Activated naive CD8-positive, alpha-beta T cell treated with anti-CD3 and anti-CD28 coated beads for 36 hours (primary cell): ENCODE results near the gene TRA2A. TPM values are rescaled to one million over a fixed set of nuclear protein-coding genes. Genes with fewer than 3 reads are reported as not detected.
A peak's percentile ranks its signal among the peaks of the same experiment; 100 is the strongest.

ENCODE experiments used
- DNase-seq: peaks from one replicate; pipeline ENCODE4 v3.0.0; 2021
- H3K27ac Mint-ChIP-seq: one replicate; pipeline ENCODE4 v1.8.0; 2022; ENCODE audit warnings: mild to moderate bottlenecking, moderate library complexity, mixed read lengths
- H3K27me3 Mint-ChIP-seq: one replicate; pipeline ENCODE4 v1.8.0; 2022; ENCODE audit warnings: mild to moderate bottlenecking, mixed read lengths
- H3K36me3 Mint-ChIP-seq: one replicate; pipeline ENCODE4 v1.8.0; 2021; ENCODE audit warnings: mild to moderate bottlenecking, mixed read lengths
- H3K4me1 Mint-ChIP-seq: one replicate; pipeline ENCODE4 v1.8.0; 2021; ENCODE audit warnings: mixed read lengths
- H3K4me3 Mint-ChIP-seq: one replicate; pipeline ENCODE4 v1.8.0; 2022; ENCODE audit warnings: mild to moderate bottlenecking, moderate library complexity, mixed read lengths
- H3K9me3 Mint-ChIP-seq: one replicate; pipeline ENCODE4 v1.8.0; 2022; ENCODE audit warnings: mixed read lengths
- total RNA-seq, 2 experiments: library from RNA; stranded (reverse); gene quantifications; one replicate each; pipeline ENCODE4 v1.2.3, GENCODE V29; 2021

The TRA2A gene
- total RNA-seq, 2 experiments from 2014 or later: 102 to 104 TPM

- Mint-ChIP-seq H3K4me1 (peaks cover 31% of the 10 kb centered on the region), H3K9me3 (no peaks in the 10 kb centered on the region), H3K36me3 (peaks cover 1% of the 10 kb centered on the region), H3K4me3 (peak overlapping the region; percentile 86), H3K27me3 (peaks cover 82% of the 10 kb centered on the region), H3K27ac (no peak overlapping the region)
- DNase-seq: peak; percentile 38
These were observed 62.4 kb downstream of the TRA2A start for GRCh38 chr7:23469150-23469960.

DNA sequence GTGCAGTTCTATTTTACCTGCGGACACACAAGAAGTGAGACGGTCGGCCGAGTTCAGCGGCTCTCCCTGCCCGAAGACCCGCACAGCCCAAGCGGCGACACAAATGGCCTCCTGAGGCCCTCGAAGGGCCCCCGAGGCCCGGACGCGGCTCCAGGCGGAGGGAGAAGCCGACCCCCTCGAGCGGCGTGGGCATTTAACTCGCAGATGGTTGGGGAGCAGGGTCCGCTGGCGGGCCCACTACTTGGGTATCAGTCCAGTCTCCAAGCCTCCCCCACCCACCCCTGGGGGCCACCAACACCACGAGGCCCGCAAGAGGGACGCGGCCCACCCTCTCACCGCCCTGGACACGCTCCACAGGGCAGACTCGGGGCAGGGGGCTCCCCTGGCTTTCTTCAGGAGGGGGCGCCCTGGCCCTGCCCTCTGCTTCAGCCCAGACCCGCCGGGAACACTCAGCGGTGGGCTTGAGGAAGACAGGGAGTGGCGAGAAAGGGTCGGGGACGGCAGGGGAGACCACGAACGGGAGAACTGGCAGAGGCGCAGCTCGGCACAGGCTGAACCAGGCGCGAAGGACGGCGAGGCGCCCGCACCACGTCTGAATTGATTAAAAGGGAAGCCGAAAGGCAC, 63.1 kb downstream of the TRA2A start:
- H3K9me3 Mint-ChIP-seq: no peaks in the 10 kb centered on the region
- H3K4me1 Mint-ChIP-seq: peaks cover 30% of the 10 kb centered on the region
- peaks cover 1% of the 10 kb centered on the region for H3K36me3 Mint-ChIP-seq
- peaks cover 87% of the 10 kb centered on the region for H3K27me3 Mint-ChIP-seq
- no peak overlapping the region for H3K27ac Mint-ChIP-seq
- peak overlapping the region; percentile 63 for H3K4me3 Mint-ChIP-seq
- DNase-seq: peak; percentile 28

GRCh38 chr7:23467806-23468525, 63.8 kb downstream of the TRA2A start:
- Mint-ChIP-seq H3K27ac (peak overlapping the region; percentile 18), H3K27me3 (peaks cover 87% of the 10 kb centered on the region), H3K4me3 (peak overlapping the region; percentile 63), H3K4me1 (peaks cover 28% of the 10 kb centered on the region), H3K36me3 (peaks cover 1% of the 10 kb centered on the region), H3K9me3 (no peaks in the 10 kb centered on the region)
- DNase-seq: peak; percentile 29

DNA sequence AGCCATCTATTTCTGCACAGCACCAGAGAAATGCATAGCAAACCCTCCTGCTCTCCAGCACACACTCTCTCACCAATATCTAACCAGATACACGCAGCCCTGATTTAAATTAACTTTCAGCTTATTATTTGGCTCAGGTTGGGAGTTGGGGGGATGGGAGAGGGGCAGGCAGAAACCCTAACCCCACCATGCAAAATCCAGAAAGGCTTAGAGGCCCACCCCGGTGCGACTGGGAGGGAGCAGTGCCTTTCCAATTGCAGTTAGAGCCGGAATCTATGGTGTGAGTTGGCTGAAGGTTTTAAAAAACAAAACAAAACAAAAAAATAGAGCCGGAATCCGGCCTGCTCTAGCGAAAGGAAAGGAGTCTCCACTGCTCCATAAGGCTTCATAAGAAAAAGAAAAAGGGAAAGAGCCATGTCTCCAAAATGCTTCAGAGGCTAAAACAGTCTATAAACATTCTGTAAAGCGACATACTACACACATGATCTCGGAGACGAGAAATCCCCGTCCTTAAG, 64.4 kb downstream of the TRA2A start:
- no peak for DNase-seq
- peak overlapping the region; percentile 63 for H3K4me3 Mint-ChIP-seq
- H3K9me3 Mint-ChIP-seq: no peaks in the 10 kb centered on the region
- H3K4me1 Mint-ChIP-seq: peaks cover 30% of the 10 kb centered on the region
- no peak overlapping the region for H3K27ac Mint-ChIP-seq
- peaks cover 1% of the 10 kb centered on the region for H3K36me3 Mint-ChIP-seq
- peaks cover 84% of the 10 kb centered on the region for H3K27me3 Mint-ChIP-seq

GRCh38 chr7:23462846-23463245, 68.9 kb downstream of the TRA2A start:
- Mint-ChIP-seq H3K27me3 (peaks cover 81% of the 10 kb centered on the region), H3K36me3 (no peaks in the 10 kb centered on the region), H3K4me1 (peaks cover 7% of the 10 kb centered on the region), H3K27ac (no peak overlapping the region), H3K4me3 (no peak overlapping the region), H3K9me3 (no peaks in the 10 kb centered on the region)
- peak; percentile 4 for DNase-seq

- Mint-ChIP-seq H3K27ac (no peak overlapping the region), H3K4me1 (peaks cover 2% of the 10 kb centered on the region), H3K4me3 (no peak overlapping the region), H3K27me3 (peaks cover 56% of the 10 kb centered on the region), H3K36me3 (no peaks in the 10 kb centered on the region), H3K9me3 (no peaks in the 10 kb centered on the region)
- no peak for DNase-seq
These were observed 73.7 kb downstream of the TRA2A start for GRCh38 chr7:23458044-23458443.

DNA sequence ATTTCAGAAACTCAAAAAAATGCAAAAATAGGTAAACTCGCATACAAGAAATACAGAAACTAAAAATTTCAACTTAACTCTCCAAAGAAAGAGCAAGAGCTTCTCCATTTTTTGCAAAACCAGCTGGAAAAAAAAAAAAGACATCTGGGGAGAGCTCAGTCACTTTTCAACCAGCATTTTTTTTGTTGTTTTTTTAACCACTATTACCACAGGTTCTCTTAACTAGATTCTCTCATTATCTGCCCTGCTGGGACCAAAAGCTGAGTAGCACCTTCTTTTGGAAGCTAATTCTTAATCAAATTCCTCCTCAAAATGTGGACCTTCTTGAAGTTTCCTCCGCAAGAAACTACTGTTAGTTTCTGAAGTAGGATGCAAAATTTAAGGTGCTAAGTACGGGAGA, 75.7 kb downstream of the TRA2A start:
- no peaks in the 10 kb centered on the region for H3K36me3 Mint-ChIP-seq
- no peaks in the 10 kb centered on the region for H3K9me3 Mint-ChIP-seq
- H3K27ac Mint-ChIP-seq: no peak overlapping the region
- H3K4me3 Mint-ChIP-seq: no peak overlapping the region
- no peaks in the 10 kb centered on the region for H3K4me1 Mint-ChIP-seq
- peaks cover 48% of the 10 kb centered on the region for H3K27me3 Mint-ChIP-seq
- DNase-seq: no peak

GRCh38 chr7:23454881-23455526, 76.8 kb downstream of the TRA2A start:
- Mint-ChIP-seq H3K36me3 (no peaks in the 10 kb centered on the region), H3K4me3 (no peak overlapping the region), H3K27ac (no peak overlapping the region), H3K9me3 (no peaks in the 10 kb centered on the region), H3K27me3 (peaks cover 39% of the 10 kb centered on the region), H3K4me1 (peaks cover 3% of the 10 kb centered on the region)
- DNase-seq: no peak

Other genes starting within 250 kb of the TRA2A start
- gene MALSU1, start 232.6 kb downstream of the TRA2A start, total RNA-seq: 100 to 1,000 TPM; 116 to 120 TPM
- gene IGF2BP3, start 61.5 kb downstream of the TRA2A start, total RNA-seq: under 1 TPM; 0.41 to 0.70 TPM
- gene CCDC126, start 65.4 kb upstream of the TRA2A start, total RNA-seq: 1 to 10 TPM; 3.9 to 4.3 TPM
- gene FAM221A, start 148.2 kb upstream of the TRA2A start, total RNA-seq: 1 to 10 TPM; 4.6 to 4.7 TPM
- not detected for gene STK31, start 178.2 kb upstream of the TRA2A start, total RNA-seq